Erythroblast (primary cell): ENCODE results near the gene SNAPC5.
"Not testable (repeated sequence)": the region's sequence is repeated elsewhere in the genome, so short reads cannot be mapped to it uniquely, and the experiment has no call there.

Source experiments
- GATA1 ChIP-seq: IDR thresholded peaks from 2 replicates; pipeline ENCODE4 v1.6.1; 2011; ENCODE audit warnings: low read depth, mild to moderate bottlenecking, control low read depth, low read length, moderate library complexity
- POLR2A ChIP-seq: IDR thresholded peaks from 2 replicates; pipeline ENCODE4 v1.6.1; 2011; ENCODE audit warnings: mild to moderate bottlenecking, low read length

GRCh38 chr15:66467162-66468040 lies 30.2 kb downstream of the SNAPC5 start:
- TF ChIP-seq POLR2A, GATA1: not testable (repeated sequence)
